Ammon's horn (tissue), 1 donor: Measurements from ENCODE around the gene LYAR.

Experiments
- DNase-seq: peaks from one replicate; pipeline ENCODE4 v3.0.0-alpha.2; 2016; ENCODE audit warnings: low spot score

LYAR gene

DNA sequence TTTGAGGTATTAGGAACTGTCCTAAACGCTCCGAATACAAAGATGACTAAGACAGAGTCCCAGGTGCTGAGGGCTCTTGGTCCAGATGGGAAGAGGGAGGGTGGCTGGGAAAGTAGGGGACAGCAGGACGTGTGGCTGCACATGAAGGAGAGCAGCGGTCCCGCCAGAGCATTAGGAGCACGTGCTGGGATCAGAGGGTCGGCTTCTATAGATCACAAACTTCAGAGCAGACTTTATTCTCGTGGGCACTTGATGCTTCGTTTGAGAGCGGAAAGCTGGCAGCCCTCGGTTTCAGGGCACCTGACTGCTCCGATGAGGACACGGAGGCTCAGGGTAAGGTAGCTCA lies 26.2 kb upstream of the LYAR start:
- DNase-seq, result no peak

- DNase-seq, result no peak
Measured at GRCh38 chr4:4315461-4316149, 25.7 kb upstream of the LYAR start.

DNA sequence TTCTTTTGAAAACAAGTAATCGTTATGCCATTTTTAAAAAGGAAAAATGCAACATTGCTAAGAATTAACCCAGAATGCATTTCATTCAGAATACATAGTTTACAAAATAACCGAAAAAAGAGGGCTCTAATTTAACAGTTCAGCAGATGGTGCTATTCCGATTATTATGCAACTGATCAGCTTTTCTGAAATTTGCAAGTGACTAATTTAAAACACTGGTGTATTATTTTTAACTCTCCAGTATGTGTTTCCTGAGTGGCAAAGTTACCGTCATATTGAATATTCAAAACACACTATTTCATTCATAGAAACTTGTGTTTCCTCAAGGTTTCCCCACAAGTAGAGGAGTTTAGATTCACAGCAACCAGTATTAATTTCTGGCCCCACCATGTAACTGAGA lies 21.2 kb upstream of the LYAR start:
- no peak for DNase-seq

- DNase-seq, result no peak
Measured at GRCh38 chr4:4308800-4309441, 19.0 kb upstream of the LYAR start.

DNA sequence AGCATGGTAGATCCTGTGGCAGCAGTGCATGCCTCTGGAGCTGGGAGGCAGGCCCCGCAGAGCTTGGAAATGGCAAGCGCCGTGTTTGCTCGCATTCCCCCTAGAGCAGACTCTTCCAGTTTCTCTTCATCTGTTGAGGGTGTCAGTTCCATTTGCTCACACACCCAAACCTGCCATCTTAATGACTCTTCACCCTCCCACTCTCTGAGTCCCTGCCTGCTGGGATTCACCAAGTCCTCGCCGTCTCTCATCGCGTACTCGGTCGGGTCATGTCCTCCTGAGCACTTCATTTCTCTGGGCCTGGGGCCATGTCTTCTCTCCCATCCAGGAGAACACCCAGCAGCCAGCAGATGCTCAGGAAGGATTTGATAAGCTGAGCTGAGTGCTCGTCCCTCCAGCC lies 17.0 kb upstream of the LYAR start:
- no peak for DNase-seq

GRCh38 chr4:4302416-4302815 lies 12.5 kb upstream of the LYAR start:
- no peak for DNase-seq

DNA sequence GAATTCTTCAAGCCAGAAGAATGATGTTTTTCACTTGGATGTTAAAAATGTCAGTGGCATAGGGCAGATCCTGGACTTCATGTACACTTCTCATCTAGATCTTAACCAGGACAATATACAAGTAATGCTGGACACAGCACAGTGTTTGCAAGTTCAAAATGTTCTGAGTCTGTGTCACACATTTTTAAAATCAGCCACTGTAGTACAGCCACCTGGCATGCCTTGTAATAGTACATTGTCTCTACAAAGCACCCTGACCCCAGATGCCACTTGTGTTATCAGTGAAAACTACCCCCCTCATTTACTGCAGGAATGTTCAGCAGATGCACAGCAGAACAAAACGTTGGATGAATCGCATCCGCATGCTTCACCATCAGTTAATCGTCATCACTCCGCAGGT lies 12.0 kb upstream of the LYAR start:
- no peak for DNase-seq

DNA sequence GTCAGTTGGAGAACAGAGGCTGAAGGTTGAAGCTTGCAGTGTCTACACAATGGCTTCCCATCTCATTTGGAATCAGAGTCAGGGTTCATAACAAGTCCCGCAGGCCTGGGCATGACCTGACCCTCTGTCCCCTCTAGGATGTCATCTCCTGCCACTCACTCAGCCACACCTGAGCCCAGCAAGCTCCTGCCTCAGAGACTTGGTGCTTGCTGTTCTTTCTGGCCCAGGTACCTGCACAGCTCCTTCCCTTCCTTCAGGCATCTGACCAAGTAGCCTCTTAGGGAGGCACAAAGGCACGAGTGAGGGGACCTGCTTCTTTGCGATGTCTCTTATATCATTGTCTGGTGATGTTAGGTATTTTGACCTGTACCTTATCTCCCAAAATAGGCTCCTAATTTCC lies 9.1 kb upstream of the LYAR start:
- DNase-seq, result no peak

DNA sequence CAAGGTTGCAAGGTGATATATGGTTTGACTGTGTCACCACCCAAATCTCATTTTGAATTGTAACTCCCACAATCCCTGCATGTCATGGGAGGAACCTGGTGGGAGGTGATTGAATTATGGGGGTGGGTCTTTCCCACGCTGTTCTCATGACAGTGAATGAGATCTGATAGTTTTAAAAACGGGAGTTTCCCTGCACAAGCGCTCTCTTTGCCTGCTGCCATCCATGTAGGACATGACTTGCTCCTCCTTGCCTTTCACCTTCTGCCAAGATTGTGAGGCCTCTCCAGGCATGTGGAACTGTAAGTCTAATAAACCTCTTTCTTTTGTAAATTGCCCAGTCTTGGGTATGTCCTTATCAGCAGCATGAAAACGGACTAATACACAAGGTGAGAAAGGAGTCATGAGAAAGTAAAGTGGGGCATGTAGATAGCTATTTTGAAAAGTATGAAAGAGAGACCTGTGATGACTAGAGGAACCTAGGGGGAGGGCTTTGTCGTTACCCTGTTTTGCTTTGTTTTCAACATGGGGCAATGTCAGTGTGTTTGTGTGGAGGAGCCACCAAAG lies 6.4 kb upstream of the LYAR start:
- no peak for DNase-seq

DNA sequence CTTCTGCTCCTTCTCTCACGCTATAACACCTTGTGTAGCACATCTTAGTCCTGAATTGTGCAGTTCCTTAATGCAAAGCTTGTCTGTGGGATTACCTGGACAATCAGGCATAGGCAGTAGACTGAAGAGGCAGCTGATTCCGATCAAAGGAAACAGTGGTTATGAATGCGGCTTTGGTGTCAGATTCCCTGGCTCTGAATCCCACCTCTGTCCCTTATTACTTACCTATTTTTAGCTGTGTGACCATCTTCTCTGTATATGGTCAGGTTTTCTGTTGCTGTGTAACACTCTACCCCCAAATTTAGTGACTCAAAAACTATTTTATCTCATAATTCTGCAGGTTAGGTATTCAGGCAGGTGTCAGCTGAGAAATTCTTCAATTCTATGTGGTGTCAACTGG lies 3.3 kb upstream of the LYAR start:
- no peak for DNase-seq

- DNase-seq, result no peak
Measured at GRCh38 chr4:4289597-4289940, 385 bp downstream of the LYAR start.

GRCh38 chr4:4289055-4289454 lies 899 bp downstream of the LYAR start:
- DNase-seq, result no peak

DNA sequence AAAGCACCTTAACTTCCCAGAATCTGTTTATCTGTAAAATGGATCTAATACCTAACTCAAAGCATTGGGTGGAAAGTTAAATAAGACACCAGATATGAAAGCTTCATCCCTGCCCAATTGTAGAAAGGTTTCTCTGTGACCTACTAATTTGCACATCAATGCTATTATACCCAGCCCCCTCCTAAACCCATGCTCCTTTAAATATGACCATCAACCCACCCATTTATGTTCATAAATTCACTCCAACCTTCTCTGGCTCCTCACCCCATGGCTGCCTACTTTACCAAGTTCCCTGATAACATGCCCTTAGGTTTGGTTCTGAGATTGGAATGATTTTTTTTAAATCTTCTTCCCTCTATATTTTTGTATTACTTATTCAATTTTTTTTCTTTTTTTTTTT lies 1.9 kb downstream of the LYAR start:
- no peak for DNase-seq

DNA sequence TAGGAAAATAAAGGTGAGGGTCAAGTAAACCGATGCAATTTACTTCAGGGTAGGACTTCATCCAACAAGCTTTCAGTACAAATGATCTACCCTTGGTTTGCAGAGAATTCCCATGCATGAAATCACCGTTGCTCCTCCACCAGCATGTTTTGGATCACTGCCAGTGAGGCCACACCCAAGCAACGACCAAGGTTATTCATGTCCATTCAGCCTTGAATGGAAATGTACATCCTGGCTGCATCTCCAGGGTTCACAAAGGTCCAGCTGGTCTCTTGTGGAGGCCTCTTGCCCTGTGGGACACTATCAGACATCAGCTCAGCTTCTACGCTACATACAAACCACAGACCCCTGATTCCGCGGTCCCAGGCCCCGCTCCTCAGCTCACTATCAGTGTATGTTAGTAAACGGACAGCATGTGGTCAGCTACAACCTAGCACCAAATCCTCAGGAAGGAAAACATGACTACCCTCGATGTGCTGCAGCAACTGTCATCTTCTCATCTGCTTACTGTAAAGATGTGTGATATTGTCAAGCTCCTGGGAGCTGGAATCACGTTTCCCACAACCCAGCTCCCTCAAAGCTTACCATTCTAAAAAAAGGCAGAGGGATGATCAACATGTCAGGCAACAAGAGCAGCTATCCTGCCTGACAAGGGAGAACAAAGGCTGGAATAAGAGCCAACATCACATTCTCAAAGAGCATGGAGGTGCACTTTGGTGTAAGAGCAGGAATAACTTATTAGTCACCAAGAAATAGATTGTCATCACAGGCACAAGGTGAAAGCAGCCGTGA lies 4.9 kb downstream of the LYAR start:
- no peak for DNase-seq

GRCh38 chr4:4281787-4282186 lies 8.2 kb downstream of the LYAR start:
- DNase-seq, result no peak

GRCh38 chr4:4277531-4277930 lies 12.4 kb downstream of the LYAR start:
- DNase-seq, result no peak

- no peak for DNase-seq
Measured at GRCh38 chr4:4274226-4274625, 15.7 kb downstream of the LYAR start.

- DNase-seq, result no peak
Measured at GRCh38 chr4:4271912-4272311, 18.0 kb downstream of the LYAR start.

- DNase-seq, result no peak
Measured at GRCh38 chr4:4270529-4270928, 19.4 kb downstream of the LYAR start.

GRCh38 chr4:4269856-4270255 lies 20.1 kb downstream of the LYAR start:
- DNase-seq, result no peak

DNA sequence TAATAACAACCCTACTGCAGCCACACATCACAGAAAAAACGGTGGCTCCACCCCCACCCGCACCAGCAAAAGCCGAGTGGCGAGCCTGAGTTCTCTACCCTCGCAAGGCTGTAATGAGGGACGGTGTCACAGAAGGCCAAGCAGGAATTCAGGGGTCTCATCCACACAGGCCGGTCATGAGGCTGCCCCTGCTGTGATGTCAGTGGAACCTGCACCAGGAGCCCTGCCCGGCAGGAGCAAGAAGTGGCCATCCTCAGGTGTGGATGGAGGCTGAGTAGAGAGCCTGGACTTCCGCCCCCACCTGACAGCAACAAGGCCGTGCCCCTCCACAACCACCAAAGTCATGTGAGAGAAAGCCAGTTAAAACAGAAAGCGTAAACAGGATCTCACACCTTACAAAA lies 20.6 kb downstream of the LYAR start:
- no peak for DNase-seq

DNA sequence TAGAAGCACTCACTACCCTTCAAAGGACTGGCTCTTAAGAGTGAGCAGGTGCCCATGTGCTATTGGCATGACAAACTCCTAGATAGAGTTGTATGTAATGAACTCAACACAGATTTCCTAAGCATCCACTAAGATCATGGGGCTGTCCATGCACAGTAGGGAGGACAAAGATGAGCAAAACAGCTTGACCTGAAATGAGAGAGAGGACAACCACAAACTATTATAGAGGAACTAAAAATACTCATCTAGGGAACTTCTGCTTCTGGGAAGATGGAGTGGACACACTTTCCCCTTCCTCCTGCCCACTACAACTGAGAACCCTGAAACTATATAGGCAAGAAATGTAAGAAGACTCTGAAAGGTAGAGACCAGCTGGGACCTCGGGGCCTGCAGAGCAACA lies 21.2 kb downstream of the LYAR start:
- DNase-seq, result peak; percentile 43

GRCh38 chr4:4267981-4268380 lies 22.0 kb downstream of the LYAR start:
- DNase-seq, result no peak
